ENCODE measurements around the gene ENTPD8.
"Not testable (repeated sequence)": the region's sequence is repeated elsewhere in the genome, so short reads cannot be mapped to it uniquely, and the experiment has no call there.

ENTPD8 gene

DNA sequence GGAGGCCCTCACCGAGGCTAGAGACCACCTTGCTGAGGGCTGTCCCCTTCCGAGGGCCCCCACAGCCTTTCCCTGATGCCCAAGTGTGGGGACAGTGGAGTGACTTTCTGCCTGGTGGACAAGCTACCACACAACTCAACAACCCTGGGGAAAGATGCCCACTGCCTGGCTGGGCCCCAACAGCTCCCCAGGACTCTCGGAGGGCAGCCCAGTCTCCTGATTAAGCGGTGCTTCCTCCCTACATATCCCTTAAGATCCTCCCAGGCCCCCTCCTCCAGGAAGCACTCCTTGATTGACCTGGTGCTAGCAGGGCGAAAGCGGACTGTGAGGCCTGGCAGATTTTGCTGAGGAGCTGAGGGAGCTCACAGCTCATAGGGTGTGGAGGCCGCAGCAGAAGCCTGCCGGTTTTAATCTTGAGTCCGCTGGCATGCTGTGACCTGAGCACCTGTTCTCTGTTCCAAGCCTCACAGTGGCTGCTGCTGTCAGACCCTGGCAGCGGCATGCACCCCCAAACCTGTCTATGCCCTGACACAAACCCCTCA, 15.8 kb upstream of the ENTPD8 start:
- H3K27me3 Mint-ChIP-seq, result no peaks in the 10 kb centered on the region
- H3K4me3 Mint-ChIP-seq, result peak overlapping the region; percentile 20
- H3K9me3 Mint-ChIP-seq (ENCODE audit: low read depth), result no peaks in the 10 kb centered on the region
- no peaks in the 10 kb centered on the region for H3K36me3 Mint-ChIP-seq
- no peak overlapping the region for H3K27ac Mint-ChIP-seq
- peaks cover 26% of the 10 kb centered on the region for H3K4me1 Mint-ChIP-seq (ENCODE audit: low read depth)

GRCh38 chr9:137456061-137456863, 15.1 kb upstream of the ENTPD8 start:
- H3K36me3 Mint-ChIP-seq, result no peaks in the 10 kb centered on the region
- no peaks in the 10 kb centered on the region for H3K9me3 Mint-ChIP-seq (ENCODE audit: low read depth)
- H3K4me3 Mint-ChIP-seq, result peak overlapping the region; percentile 56
- peaks cover 26% of the 10 kb centered on the region for H3K4me1 Mint-ChIP-seq (ENCODE audit: low read depth)
- H3K27me3 Mint-ChIP-seq, result no peaks in the 10 kb centered on the region
- H3K27ac Mint-ChIP-seq, result no peak overlapping the region

GRCh38 chr9:137455359-137455991, 14.3 kb upstream of the ENTPD8 start:
- Mint-ChIP-seq H3K9me3 (ENCODE audit: low read depth) (no peaks in the 10 kb centered on the region), H3K4me1 (ENCODE audit: low read depth) (peaks cover 22% of the 10 kb centered on the region), H3K36me3 (no peaks in the 10 kb centered on the region), H3K4me3 (peak overlapping the region; percentile 35), H3K27me3 (no peaks in the 10 kb centered on the region), H3K27ac (no peak overlapping the region)

- Mint-ChIP-seq H3K36me3 (no peaks in the 10 kb centered on the region), H3K27ac (no peak overlapping the region), H3K4me3 (peak overlapping the region; percentile 54)
These were observed 13.6 kb upstream of the ENTPD8 start for GRCh38 chr9:137454597-137455358.

DNA sequence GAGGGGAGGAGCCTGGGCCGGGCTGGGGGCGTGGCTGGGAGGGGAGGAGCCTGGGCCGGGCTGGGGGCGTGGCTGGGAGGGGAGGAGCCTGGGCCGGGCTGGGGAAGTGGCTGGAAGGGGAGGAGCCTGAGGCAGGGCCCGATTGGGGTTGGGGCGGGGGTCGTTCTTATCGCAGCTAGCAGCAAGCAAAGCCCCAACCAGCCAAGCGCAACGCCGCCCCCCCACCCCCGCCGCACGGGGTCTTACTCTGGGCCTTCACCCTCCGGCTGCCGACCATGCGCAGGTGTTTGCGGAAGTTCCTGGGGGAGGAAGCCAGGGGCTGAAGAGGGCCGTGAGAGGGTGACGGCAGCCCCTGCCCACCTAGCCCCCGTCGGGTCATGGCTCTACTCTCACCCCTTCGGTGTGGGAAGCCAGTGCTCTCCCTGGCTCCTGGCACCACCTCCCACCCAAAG, 13.0 kb upstream of the ENTPD8 start:
- Mint-ChIP-seq H3K27ac (no peak overlapping the region), H3K27me3 (no peaks in the 10 kb centered on the region), H3K36me3 (no peaks in the 10 kb centered on the region), H3K4me3 (peak overlapping the region; percentile 54), H3K4me1 (ENCODE audit: low read depth) (peaks cover 20% of the 10 kb centered on the region), H3K9me3 (ENCODE audit: low read depth) (no peaks in the 10 kb centered on the region)

More at GRCh38 chr9:137454597-137455358, 13.6 kb upstream of the ENTPD8 start:
- H3K9me3 Mint-ChIP-seq (ENCODE audit: low read depth), result no peaks in the 10 kb centered on the region
- peaks cover 24% of the 10 kb centered on the region for H3K4me1 Mint-ChIP-seq (ENCODE audit: low read depth)
- no peaks in the 10 kb centered on the region for H3K27me3 Mint-ChIP-seq

- no peaks in the 10 kb centered on the region for H3K9me3 Mint-ChIP-seq (ENCODE audit: low read depth)
- no peaks in the 10 kb centered on the region for H3K27me3 Mint-ChIP-seq
- H3K4me3 Mint-ChIP-seq, result no peak overlapping the region
- no peaks in the 10 kb centered on the region for H3K36me3 Mint-ChIP-seq
- no peak overlapping the region for H3K27ac Mint-ChIP-seq
- H3K4me1 Mint-ChIP-seq (ENCODE audit: low read depth), result peaks cover 20% of the 10 kb centered on the region
These were observed 12.5 kb upstream of the ENTPD8 start for GRCh38 chr9:137453643-137454081.

DNA sequence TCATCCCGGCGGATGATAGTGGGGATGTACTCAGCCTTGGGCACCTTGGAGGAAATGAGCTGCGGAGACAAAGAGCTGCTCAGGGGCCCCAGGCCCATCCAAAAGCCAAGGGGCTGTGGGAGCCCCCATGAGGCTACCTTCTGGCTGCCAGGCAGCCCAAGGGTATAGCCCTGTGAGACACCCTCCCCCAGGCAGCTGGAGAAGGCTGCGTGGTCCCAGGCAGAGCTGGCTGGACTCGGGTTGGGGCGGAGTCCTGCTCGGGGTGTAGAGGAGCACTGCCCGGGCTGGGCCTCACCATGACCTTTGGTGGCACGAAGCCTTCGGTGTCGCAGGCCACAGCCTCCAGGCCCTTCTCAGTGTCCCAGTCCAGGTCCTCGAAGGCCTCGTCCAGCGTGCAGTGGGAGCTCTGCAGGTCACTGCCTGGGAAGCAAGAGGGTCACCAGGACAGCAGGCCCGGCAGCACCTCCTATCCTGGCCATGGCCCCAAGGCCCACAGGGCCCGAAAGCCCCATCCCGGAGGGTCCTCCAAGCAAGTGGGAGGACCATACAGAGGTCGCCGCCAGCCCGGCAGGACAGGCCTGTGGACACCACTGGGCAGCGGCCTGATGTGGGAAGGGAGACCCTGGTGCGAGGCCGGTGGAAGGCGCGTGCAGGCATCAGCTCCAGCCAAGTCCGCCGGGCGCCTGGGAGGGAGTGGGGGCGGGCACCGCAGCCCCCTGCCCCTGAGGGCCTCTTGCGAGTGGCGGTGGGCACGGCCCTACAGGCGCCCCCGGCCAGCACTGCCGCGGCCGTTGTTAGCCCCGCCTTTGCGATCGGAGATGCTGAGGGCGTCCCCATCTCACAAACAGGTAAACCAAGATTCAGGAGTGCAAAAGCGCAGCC, 11.8 kb upstream of the ENTPD8 start:
- Mint-ChIP-seq H3K36me3 (no peaks in the 10 kb centered on the region), H3K4me1 (ENCODE audit: low read depth) (peaks cover 20% of the 10 kb centered on the region), H3K27me3 (no peaks in the 10 kb centered on the region), H3K9me3 (ENCODE audit: low read depth) (no peaks in the 10 kb centered on the region), H3K27ac (no peak overlapping the region), H3K4me3 (no peak overlapping the region)

GRCh38 chr9:137452006-137452760, 11.0 kb upstream of the ENTPD8 start:
- peaks cover 22% of the 10 kb centered on the region for H3K4me1 Mint-ChIP-seq (ENCODE audit: low read depth)
- H3K36me3 Mint-ChIP-seq, result no peaks in the 10 kb centered on the region
- no peaks in the 10 kb centered on the region for H3K27me3 Mint-ChIP-seq

DNA sequence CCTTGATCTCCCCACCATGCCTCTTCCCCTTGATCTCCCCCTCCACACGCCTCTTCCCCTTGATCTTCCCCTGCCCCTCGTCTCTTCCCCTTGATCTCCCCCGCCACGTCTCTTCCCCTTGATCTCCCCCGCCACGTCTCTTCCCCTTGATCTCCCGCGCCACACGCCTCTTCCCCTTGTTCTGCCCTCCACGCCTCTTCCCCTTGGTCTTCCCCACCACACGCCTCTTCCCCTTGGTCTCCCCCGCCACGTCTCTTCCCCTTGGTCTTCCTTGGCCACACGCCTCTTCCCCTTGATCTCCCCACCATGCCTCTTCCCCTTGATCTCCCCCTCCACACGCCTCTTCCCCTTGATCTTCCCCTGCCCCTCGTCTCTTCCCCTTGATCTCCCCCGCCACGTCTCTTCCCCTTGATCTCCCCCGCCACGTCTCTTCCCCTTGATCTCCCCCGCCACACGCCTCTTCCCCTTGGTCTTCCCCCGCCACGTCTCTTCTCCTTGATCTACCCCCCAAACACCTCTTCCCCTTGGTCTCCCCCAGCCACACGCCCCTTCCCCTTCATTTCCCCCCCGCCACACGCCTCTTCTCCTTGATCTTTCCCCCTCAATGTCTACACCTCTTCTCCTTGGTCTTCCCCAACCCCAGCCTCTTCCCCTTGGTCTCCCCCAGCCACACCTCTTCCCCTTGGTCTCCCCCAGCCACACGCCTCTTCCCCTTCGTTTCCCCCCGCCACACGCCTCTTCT, 10.3 kb upstream of the ENTPD8 start:
- peaks cover 18% of the 10 kb centered on the region for H3K4me1 Mint-ChIP-seq (ENCODE audit: low read depth)
- not testable (repeated sequence) for H3K27me3 Mint-ChIP-seq; H3K9me3 Mint-ChIP-seq (ENCODE audit: low read depth); H3K4me3 Mint-ChIP-seq; H3K36me3 Mint-ChIP-seq; H3K27ac Mint-ChIP-seq

More at GRCh38 chr9:137452006-137452760, 11.0 kb upstream of the ENTPD8 start:
- Mint-ChIP-seq H3K9me3 (ENCODE audit: low read depth) (no peaks in the 10 kb centered on the region), H3K4me3 (no peak overlapping the region), H3K27ac (no peak overlapping the region)

DNA sequence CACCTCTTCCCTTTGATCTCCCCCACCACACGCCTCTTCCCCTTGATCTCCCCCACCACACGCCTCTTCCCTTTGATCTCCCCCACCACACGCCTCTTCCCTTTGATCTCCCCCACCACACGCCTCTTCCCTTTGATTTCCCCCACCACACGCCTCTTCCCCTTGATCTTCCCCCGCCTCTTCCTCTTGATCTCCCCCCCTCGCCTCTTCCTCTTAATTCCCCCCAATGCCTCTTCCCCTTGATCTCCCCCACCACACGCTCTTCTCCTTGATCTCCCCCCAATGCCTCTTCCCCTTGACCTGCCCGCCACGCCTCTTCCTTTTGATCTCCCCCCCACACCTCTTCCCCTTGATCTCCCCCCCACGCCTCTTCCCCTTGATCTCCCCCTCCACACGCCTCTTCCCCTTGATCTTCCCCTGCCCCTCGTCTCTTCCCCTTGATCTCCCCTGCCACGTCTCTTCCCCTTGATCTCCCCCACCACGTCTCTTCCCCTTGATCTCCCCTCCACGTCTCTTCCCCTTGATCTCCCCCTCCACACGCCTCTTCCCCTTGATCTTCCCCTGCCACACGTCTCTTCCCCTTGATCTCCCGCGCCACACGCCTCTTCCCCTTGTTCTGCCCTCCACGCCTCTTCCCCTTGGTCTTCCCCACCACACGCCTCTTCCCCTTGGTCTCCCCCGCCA, 9.5 kb upstream of the ENTPD8 start:
- H3K36me3 Mint-ChIP-seq; H3K9me3 Mint-ChIP-seq (ENCODE audit: low read depth); H3K4me3 Mint-ChIP-seq; H3K27me3 Mint-ChIP-seq: not testable (repeated sequence)
- Mint-ChIP-seq H3K27ac (peak overlapping the region; percentile 28), H3K4me1 (ENCODE audit: low read depth) (peaks cover 13% of the 10 kb centered on the region)

DNA sequence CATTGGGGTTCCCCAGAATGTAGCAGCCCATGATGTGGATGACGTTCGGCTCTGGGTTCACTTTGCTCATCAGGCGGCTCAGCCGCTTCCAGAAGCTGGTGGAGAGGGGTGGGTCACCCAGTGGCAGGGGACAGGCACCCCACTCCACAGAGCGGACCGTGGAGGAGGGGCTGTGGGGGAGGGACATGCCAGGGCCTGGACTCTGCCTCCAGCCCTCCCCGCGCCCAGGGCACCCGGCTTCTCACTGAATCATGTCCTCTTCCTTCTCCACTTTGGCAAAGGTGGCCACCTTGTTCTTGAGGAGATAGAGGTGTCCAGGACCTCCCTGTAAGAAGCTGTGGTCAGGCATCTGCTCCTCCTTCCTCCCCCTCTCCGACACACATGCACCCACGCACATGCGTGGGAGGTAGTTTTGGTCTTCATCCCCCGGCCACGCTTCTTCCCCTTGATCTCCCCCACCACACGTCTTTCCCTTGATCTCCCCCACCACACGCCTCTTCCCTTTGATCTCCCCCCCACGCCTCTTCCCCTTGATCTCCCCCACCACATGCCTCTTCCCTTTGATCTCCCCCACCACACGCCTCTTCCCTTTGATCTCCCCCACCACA, 8.9 kb upstream of the ENTPD8 start:
- H3K27ac Mint-ChIP-seq, result no peak overlapping the region
- no peak overlapping the region for H3K4me3 Mint-ChIP-seq
- no peaks in the 10 kb centered on the region for H3K27me3 Mint-ChIP-seq
- H3K4me1 Mint-ChIP-seq (ENCODE audit: low read depth), result peaks cover 18% of the 10 kb centered on the region
- H3K9me3 Mint-ChIP-seq (ENCODE audit: low read depth), result no peaks in the 10 kb centered on the region
- H3K36me3 Mint-ChIP-seq, result no peaks in the 10 kb centered on the region

DNA sequence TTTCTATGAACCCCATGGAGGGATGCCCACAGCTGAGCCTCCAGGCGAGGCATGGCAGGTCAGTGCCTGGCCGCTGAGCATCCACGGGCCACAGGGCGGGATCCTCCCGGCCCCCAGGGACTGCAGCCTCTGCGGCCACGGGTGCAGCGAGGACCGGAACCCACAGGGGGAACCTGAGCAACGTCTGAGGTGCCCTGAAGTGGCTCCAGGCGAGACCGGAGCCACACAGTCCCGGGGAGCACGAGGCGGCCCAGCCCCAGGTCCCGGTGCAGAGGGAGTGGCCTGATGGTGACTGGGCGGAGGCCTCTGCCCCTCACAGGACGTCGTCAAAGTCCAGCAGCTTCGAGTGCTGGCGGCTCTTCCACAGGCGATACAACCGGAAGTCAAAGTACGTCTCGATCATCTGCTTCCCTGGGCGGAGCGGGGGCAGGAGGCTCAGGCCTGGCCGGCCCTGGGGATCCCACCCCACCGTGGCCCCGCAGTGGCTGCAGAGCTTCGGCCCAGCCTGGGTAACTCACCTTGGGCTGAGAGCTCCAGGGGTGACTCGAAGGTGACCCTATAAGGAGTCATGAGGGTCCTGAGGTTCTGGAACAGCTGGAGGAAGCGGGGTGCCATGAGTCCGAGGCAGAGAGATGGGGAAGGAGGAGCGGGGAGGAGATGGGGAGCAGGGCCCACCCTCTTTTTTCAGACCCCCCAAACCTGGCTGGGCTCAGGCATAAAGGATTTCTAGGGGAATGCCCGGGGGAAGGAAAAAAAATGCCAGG, 8.1 kb upstream of the ENTPD8 start:
- H3K27me3 Mint-ChIP-seq, result no peaks in the 10 kb centered on the region
- H3K27ac Mint-ChIP-seq, result no peak overlapping the region
- no peaks in the 10 kb centered on the region for H3K9me3 Mint-ChIP-seq (ENCODE audit: low read depth)
- H3K4me3 Mint-ChIP-seq, result no peak overlapping the region
- no peaks in the 10 kb centered on the region for H3K36me3 Mint-ChIP-seq
- H3K4me1 Mint-ChIP-seq (ENCODE audit: low read depth), result peaks cover 17% of the 10 kb centered on the region

Data from activated naive CD8-positive, alpha-beta T cell (primary cell).